Esophagus squamous epithelium (tissue), 4 donors: Measurements from ENCODE around the gene DISP3.

Source experiments
- POLR2A ChIP-seq, 4 donors: fragments of 450-650 bp; IDR thresholded peaks; one replicate each; pipeline ENCODE4 v1.6.1; 2017; ENCODE audit warnings: antibody characterized with exemption in 4 of 4, mild to moderate bottlenecking in 4 of 4, moderate library complexity in 3 of 4
- TF ChIP-seq, protein P1 (sequence below), 6 experiments: fragments of 450-650 bp in 4 of 6; fragments of 200-600 bp in 2 of 6; sonication (generic) in 2 of 6; IDR thresholded peaks; one replicate each; pipeline ENCODE4 v1.5.1; 2016 to 2019; ENCODE audit warnings: antibody characterized with exemption in 6 of 6, mild to moderate bottlenecking in 4 of 6, moderate library complexity in 4 of 6

DNA sequence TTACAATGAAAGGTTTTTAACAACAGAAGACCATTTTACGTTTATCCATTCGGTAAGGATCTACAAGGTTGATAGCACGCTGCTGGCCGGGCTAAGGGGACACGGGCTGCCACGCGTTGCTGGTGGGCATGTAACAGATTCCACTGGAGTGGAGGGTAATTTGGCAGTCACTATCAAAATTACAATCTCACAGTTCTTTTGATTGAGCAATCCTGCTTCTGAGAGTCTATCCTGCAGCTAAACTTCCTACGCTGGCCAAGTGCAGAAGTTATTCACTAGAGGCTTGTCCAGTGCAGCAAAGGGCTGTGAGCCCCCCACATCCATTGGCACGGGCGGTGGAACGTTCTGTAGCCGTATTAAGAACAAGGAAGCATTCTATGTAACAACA lies 61.8 kb downstream of the DISP3 start:
- TF ChIP-seq, protein P1, sequence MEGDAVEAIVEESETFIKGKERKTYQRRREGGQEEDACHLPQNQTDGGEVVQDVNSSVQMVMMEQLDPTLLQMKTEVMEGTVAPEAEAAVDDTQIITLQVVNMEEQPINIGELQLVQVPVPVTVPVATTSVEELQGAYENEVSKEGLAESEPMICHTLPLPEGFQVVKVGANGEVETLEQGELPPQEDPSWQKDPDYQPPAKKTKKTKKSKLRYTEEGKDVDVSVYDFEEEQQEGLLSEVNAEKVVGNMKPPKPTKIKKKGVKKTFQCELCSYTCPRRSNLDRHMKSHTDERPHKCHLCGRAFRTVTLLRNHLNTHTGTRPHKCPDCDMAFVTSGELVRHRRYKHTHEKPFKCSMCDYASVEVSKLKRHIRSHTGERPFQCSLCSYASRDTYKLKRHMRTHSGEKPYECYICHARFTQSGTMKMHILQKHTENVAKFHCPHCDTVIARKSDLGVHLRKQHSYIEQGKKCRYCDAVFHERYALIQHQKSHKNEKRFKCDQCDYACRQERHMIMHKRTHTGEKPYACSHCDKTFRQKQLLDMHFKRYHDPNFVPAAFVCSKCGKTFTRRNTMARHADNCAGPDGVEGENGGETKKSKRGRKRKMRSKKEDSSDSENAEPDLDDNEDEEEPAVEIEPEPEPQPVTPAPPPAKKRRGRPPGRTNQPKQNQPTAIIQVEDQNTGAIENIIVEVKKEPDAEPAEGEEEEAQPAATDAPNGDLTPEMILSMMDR (IDR thresholded peaks at IDR 0.05): no peak
- no peak for TF ChIP-seq POLR2A (IDR thresholded peaks at IDR 0.05)
